WTC11 (cell line): Measurements from ENCODE around the gene PAM. TPM values are rescaled to one million over a fixed set of nuclear protein-coding genes. Genes with fewer than 3 reads are reported as not detected.
A peak's percentile ranks its signal among the peaks of the same experiment; 100 is the strongest.

Experiments
- ATAC-seq: fragments of 200-7000 bp; cut with Tn5 transposase; 2 replicates; pipeline ENCODE4 v1.10.0; 2021; ENCODE audit warnings: mild to moderate bottlenecking, moderate library complexity
- CTCF ChIA-PET: fragments of 300-600 bp; sonication (Branson Sonifier 250); formaldehyde crosslinking; loops from one replicate; lab custom pipeline; 2021; ENCODE audit warnings: antibody characterized with exemption; lab: Charles Lee
- POLR2A ChIA-PET: fragments of 350-600 bp; sonication (Branson Sonifier 250); formaldehyde crosslinking; loops from one replicate; lab custom pipeline; 2021; ENCODE audit warnings: antibody characterized with exemption; lab: Charles Lee
- DNase-seq: peaks from one replicate; pipeline ENCODE4 v3.0.0; 2021; ENCODE audit warnings: low spot score
- H3K27ac Mint-ChIP-seq: 2 replicates; pipeline ENCODE4 v1.8.0; 2021; ENCODE audit warnings: mixed read lengths
- H3K27me3 Mint-ChIP-seq: 2 replicates; pipeline ENCODE4 v1.8.0; 2021; ENCODE audit warnings: low read depth, mild to moderate bottlenecking, moderate library complexity, mixed read lengths
- H3K36me3 Mint-ChIP-seq: 2 replicates; pipeline ENCODE4 v1.8.0; 2021; ENCODE audit warnings: mixed read lengths
- H3K4me1 Mint-ChIP-seq: 2 replicates; pipeline ENCODE4 v1.8.0; 2022; ENCODE audit warnings: mixed read lengths
- H3K4me3 Mint-ChIP-seq: 2 replicates; pipeline ENCODE4 v1.8.0; 2021; ENCODE audit warnings: mild to moderate bottlenecking, moderate library complexity, mixed read lengths
- H3K9me3 Mint-ChIP-seq: 2 replicates; pipeline ENCODE4 v1.8.0; 2021; ENCODE audit warnings: mixed read lengths
- AFF4 ChIP-seq: sonication (generic); formaldehyde crosslinking; IDR thresholded peaks from 2 replicates; pipeline ENCODE4 v1.8.1; 2023; ENCODE audit warnings: mild to moderate bottlenecking, missing genetic modification reagents, borderline replicate concordance
- ATF1 ChIP-seq: sonication (generic); formaldehyde crosslinking; IDR thresholded peaks from 2 replicates; pipeline ENCODE4 v1.8.1; 2023; ENCODE audit warnings: mild to moderate bottlenecking, moderate library complexity, missing genetic modification reagents
- E2F5 ChIP-seq: sonication (generic); formaldehyde crosslinking; IDR thresholded peaks from 2 replicates; pipeline ENCODE4 v1.8.1; 2022; ENCODE audit warnings: mild to moderate bottlenecking, moderate library complexity, missing genetic modification reagents
- ESRRA ChIP-seq: sonication (generic); formaldehyde crosslinking; IDR thresholded peaks from 2 replicates; pipeline ENCODE4 v1.8.1; 2022; ENCODE audit warnings: mild to moderate bottlenecking, missing genetic modification reagents, borderline replicate concordance
- GABPB1 ChIP-seq: sonication (generic); formaldehyde crosslinking; IDR thresholded peaks from 2 replicates; pipeline ENCODE4 v1.8.1; 2023; ENCODE audit warnings: mild to moderate bottlenecking, missing genetic modification reagents
- HMGA2 ChIP-seq: fragments of 250-450 bp; sonication (Bioruptor Pico); IDR thresholded peaks from 2 replicates; pipeline ENCODE4 v1.4.0; 2021; ENCODE audit warnings: mild to moderate bottlenecking, moderate library complexity
- JAZF1 ChIP-seq: fragments of 250-450 bp; sonication (Bioruptor Pico); IDR thresholded peaks from 2 replicates; pipeline ENCODE4 v1.9.0; 2021; ENCODE audit warnings: moderate library complexity, mild to moderate bottlenecking, inconsistent platforms
- KAT7 ChIP-seq: sonication (generic); formaldehyde crosslinking; IDR thresholded peaks from 2 replicates; pipeline ENCODE4 v1.8.1; 2023; ENCODE audit warnings: missing genetic modification reagents, mild to moderate bottlenecking, borderline replicate concordance
- NFATC4 ChIP-seq: fragments of 250-450 bp; sonication (Bioruptor Pico); IDR thresholded peaks from 2 replicates; pipeline ENCODE4 v1.9.0; 2021; ENCODE audit warnings: mild to moderate bottlenecking
- RELA ChIP-seq: sonication (generic); formaldehyde crosslinking; IDR thresholded peaks from 2 replicates; pipeline ENCODE4 v1.8.1; 2022; ENCODE audit warnings: missing genetic modification reagents, mild to moderate bottlenecking, borderline replicate concordance
- TCF7 ChIP-seq: sonication (generic); formaldehyde crosslinking; IDR thresholded peaks from 2 replicates; pipeline ENCODE4 v1.8.0; 2022; ENCODE audit warnings: mild to moderate bottlenecking, low read depth, missing genetic modification reagents, moderate library complexity
- USF2 ChIP-seq: sonication (generic); formaldehyde crosslinking; IDR thresholded peaks from 2 replicates; pipeline ENCODE4 v1.8.1; 2023; ENCODE audit warnings: mild to moderate bottlenecking, missing genetic modification reagents, moderate library complexity
- ZBTB21 ChIP-seq: sonication (generic); formaldehyde crosslinking; IDR thresholded peaks from 2 replicates; pipeline ENCODE4 v1.8.1; 2023; ENCODE audit warnings: mild to moderate bottlenecking, missing genetic modification reagents, borderline replicate concordance
- ZNF121 ChIP-seq: sonication (generic); formaldehyde crosslinking; IDR thresholded peaks from 2 replicates; pipeline ENCODE4 v1.8.0; 2023; ENCODE audit warnings: missing genetic modification reagents
- ZNF138 ChIP-seq: sonication (generic); formaldehyde crosslinking; conservative IDR thresholded peaks from 2 replicates; pipeline ENCODE4 v1.8.1; 2022; ENCODE audit warnings: mild to moderate bottlenecking, moderate library complexity, missing genetic modification reagents
- ZNF219 ChIP-seq: sonication (generic); formaldehyde crosslinking; IDR thresholded peaks from 2 replicates; pipeline ENCODE4 v1.8.0; 2023; ENCODE audit warnings: missing genetic modification reagents, mild to moderate bottlenecking, borderline replicate concordance
- ZNF423 ChIP-seq: fragments of 250-450 bp; sonication (Bioruptor Pico); IDR thresholded peaks from 2 replicates; pipeline ENCODE4 v2.1.2; 2022; ENCODE audit warnings: mild to moderate bottlenecking, moderate library complexity
- total RNA-seq: library from RNA; stranded (reverse); gene quantifications from 3 replicates; pipeline ENCODE4 v1.2.3, GENCODE V29; 2021
- TF ChIP-seq, protein P1 (sequence below): sonication (generic); formaldehyde crosslinking; IDR thresholded peaks from 2 replicates; pipeline ENCODE4 v1.8.0; 2022; ENCODE audit warnings: mild to moderate bottlenecking, missing genetic modification reagents
- TF ChIP-seq, protein P2 (sequence below): sonication (generic); formaldehyde crosslinking; IDR thresholded peaks from 2 replicates; pipeline ENCODE4 v1.8.0; 2023; ENCODE audit warnings: missing genetic modification reagents

The PAM gene
- total RNA-seq, 1 experiment from 2014 or later = 52.3 TPM

GRCh38 chr5:102921341-102922044 is 166.4 kb downstream of the PAM start (continued):
- no peak for TF ChIP-seq AFF4 (CRISPR knock-in tag)
- no peak for TF ChIP-seq ZNF219
- TF ChIP-seq, all 79 proteins: peak for 0

- DNase-seq = no peak
- Mint-ChIP-seq H3K4me3 (no peak overlapping the region), H3K9me3 (no peaks in the 10 kb centered on the region), H3K27me3 (no peaks in the 10 kb centered on the region), H3K4me1 (peaks cover 13% of the 10 kb centered on the region), H3K27ac (no peak overlapping the region; the same call in 1 of the 2 replicates), H3K36me3 (no peaks in the 10 kb centered on the region)
- 0 out of 2 replicates have a peak, but pooled peaks have one; percentile 22 for ATAC-seq
- ChIA-PET CTCF (interaction anchor here (0.9 kb wide), 1 partner anchor 217 kb away, joined by 3 read pairs; no protein-coding TSS in a partner anchor), POLR2A (no interaction called here)
- no peak for TF ChIP-seq ATF1
- no peak for TF ChIP-seq ZNF423 (CRISPR knock-in tag)
- no peak for TF ChIP-seq ESRRA (CRISPR knock-in tag)
- no peak for TF ChIP-seq ZNF121 (CRISPR knock-in tag)
- TF ChIP-seq E2F5 (CRISPR knock-in tag) = no peak
- no peak for TF ChIP-seq KAT7 (CRISPR knock-in tag)
- TF ChIP-seq NFATC4 = no peak
- TF ChIP-seq TCF7 (CRISPR knock-in tag) = no peak
- TF ChIP-seq USF2 (CRISPR knock-in tag) = no peak
- TF ChIP-seq HMGA2 (CRISPR knock-in tag) = no peak
- TF ChIP-seq, protein P1, sequence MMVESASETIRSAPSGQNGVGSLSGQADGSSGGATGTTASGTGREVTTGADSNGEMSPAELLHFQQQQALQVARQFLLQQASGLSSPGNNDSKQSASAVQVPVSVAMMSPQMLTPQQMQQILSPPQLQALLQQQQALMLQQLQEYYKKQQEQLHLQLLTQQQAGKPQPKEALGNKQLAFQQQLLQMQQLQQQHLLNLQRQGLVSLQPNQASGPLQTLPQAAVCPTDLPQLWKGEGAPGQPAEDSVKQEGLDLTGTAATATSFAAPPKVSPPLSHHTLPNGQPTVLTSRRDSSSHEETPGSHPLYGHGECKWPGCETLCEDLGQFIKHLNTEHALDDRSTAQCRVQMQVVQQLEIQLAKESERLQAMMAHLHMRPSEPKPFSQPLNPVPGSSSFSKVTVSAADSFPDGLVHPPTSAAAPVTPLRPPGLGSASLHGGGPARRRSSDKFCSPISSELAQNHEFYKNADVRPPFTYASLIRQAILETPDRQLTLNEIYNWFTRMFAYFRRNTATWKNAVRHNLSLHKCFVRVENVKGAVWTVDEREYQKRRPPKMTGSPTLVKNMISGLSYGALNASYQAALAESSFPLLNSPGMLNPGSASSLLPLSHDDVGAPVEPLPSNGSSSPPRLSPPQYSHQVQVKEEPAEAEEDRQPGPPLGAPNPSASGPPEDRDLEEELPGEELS = no peak
- no peak for TF ChIP-seq JAZF1
- TF ChIP-seq ZBTB21 (CRISPR knock-in tag) = no peak
- TF ChIP-seq ZNF138 (CRISPR knock-in tag) = no peak
- no peak for TF ChIP-seq GABPB1
- no peak for TF ChIP-seq RELA (CRISPR knock-in tag)
- TF ChIP-seq, protein P2, sequence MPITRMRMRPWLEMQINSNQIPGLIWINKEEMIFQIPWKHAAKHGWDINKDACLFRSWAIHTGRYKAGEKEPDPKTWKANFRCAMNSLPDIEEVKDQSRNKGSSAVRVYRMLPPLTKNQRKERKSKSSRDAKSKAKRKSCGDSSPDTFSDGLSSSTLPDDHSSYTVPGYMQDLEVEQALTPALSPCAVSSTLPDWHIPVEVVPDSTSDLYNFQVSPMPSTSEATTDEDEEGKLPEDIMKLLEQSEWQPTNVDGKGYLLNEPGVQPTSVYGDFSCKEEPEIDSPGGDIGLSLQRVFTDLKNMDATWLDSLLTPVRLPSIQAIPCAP (CRISPR knock-in tag) = no peak
These were observed 167.1 kb downstream of the PAM start for GRCh38 chr5:102922111-102922720.
